GM18867 (cell line): Measurements from ENCODE around the gene ERLIN1.

ENCODE experiments used
- ATAC-seq: cut with Tn5 transposase; IDR thresholded peaks from one replicate; pipeline ENCODE4 v1.9.1; 2021; ENCODE audit warnings: mild to moderate bottlenecking, moderate library complexity; ENCODE audit not compliant: unreplicated experiment

The ERLIN1 gene

DNA sequence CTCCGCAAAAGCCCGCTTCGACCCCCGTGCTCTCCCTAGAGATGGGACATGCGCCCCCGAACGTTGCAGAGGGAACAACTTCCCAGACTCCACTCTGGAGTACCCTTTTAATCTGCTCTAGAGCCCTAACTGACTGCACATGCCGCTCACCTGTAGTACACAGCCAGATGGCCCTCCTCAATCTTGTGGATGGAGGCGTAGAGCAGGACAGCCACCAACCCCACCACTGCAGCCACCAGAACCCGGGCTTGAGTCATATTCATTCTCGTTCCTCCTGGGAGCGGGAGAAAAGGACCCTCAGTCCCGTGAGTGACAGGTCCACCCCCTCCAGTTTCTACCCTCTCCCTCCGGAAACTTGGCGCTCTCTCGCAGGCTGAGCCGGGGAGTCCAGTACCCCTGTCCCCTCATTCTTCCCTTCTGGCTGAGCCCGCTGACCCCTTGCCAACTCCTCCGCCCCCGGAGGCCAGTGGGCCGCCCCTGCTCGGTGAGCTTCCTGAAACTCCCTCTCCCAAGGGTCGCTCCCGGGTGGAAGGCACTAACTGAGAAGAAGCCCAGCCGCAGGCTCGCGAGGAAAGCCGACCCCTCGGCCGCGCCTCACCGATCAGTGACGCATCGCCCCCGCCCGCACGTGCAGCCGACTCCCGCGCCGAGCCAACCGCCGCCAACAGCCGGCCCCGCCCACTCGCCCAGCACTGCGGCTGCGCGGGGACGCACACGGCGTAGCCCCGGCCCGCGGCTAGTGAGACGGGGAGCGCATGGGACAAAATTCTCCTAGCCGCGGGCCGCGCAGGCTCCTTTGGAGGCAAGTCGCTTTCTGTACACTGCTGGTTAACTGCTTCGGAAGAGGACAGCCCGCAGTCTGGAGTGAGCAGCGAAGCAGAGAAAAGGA, at the start of gene ERLIN1:
Gene ERLIN1 (minus strand): TSS at position 666 of the 889 bp plus-strand sequence. CDS start 403 bp downstream, at position 263.
- ATAC-seq, result peak; percentile 90

DNA sequence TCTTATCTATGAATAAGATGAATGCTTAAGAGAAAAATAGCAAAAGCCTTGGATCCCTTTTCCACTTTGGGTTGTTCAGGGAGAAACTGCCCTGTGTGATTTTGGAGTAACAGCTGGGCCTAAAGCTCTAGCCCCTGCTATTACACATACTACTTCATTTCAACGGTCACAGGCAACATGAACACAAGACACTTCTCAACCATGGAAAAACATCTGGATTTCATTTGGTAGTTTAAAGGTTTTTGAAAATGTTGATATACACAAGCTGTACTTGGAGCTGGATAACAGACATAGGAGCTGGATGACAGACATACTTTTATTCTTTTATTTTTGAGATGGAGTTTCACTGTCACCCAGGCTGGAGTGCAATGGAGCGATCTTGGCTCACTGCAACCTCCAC, 46.3 kb upstream of the ERLIN1 start:
- no peak for ATAC-seq

DNA sequence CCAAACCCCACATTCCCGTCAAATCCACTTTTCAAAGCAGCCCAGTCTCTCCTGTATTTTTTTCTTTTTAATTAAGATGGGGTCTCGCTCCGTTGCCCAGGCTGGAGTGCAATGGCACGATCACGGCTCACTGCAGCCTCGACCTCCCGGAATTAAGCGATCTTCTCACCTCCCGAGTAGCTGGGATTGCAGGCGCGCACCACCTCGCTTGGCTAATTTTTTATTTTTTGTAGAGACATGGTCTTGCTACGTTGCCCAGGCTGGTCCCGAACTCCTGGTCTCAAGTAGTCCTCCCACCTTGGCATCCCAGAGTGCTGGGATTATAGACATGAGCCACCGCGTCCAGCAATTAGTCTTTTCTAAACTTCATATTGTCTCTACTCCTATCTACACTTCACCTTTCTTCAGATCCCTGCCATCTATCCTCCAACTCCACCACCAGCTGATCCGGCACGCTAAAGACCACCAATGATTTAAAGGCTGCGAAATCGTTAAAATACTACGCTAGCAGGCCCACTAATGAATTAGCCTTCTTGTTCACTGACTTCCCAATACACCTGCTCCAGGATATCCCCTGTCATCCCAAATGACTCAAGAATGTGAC, 44.1 kb upstream of the ERLIN1 start:
- no peak for ATAC-seq

- ATAC-seq, result no peak
Measured at GRCh38 chr10:100223879-100224278, 38.0 kb upstream of the ERLIN1 start.

DNA sequence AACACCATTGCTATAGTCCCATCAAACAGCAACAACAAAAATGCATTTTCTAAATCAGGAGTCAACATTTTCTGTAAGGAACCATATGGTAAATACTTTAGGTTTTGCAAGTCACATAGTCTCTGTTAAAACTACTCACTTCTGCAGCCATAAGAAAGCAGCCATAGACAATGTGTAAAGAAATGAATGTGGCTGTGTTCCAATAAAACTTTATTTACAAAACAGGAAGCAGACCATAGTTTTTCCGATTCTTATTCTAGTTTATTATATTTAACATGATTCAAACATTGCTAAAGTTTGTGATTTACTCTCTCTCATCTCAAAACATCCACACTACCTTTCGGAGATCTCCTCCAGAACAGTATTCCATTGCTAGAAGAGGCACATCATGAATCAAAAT, 36.7 kb upstream of the ERLIN1 start:
- no peak for ATAC-seq

DNA sequence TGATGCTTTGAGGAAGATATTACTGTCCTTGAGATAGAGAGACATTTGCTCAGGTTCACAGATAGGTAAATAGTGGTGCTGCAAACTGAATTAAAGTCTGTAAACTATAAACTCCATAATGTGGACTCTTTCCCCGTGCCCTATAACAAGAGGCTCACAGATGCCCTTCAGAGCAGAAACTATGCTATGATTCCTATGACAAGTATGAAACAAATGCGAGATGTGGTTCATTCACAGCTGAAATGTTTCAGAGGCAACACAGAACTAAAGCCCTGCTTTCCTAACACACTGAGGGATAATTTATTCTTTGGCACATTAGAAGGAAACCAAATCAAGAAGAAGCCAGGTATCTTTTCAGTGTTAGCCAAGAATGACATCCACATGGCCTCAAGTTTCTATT, 30.2 kb upstream of the ERLIN1 start:
- no peak for ATAC-seq

DNA sequence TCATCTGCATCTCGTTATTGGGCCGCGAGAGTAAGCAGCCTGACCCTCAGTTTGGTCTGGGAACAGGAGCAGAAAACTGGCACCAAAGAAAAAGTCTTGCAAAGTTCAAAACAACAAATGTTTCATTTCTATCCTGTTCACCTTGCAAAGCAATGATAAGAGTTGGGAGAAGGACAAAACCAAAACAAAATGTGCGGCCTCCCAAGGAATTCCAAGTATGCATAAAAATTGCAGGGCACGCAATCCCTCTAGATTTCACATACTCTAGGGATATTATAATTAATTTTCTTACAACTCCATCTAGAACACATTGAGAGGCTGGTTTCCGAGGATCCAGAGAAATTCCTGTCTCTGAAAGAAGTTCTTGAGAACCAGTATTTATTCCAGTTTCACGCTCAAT, 23.5 kb upstream of the ERLIN1 start:
- ATAC-seq, result no peak

DNA sequence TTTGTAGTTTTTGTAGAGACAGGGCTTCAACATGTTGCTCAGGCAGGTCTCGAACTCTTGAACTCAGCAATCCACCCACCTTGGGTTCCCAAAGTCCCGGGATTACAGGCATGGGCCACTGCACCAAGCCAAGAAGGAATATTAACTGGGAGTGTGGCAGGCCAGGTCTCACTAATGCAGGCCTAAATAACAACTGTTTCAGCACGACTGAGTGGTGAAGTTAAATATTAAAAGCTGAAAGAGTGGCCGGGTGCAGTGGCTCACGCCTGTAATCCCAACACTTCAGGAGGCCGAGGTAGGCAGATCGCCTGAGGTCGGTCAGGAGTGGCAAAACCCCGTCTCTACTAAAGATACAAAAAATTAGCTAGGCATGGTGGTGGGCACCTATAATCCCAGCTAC, 22.4 kb upstream of the ERLIN1 start:
- no peak for ATAC-seq

- no peak for ATAC-seq
Measured at GRCh38 chr10:100204370-100204769, 18.5 kb upstream of the ERLIN1 start.

DNA sequence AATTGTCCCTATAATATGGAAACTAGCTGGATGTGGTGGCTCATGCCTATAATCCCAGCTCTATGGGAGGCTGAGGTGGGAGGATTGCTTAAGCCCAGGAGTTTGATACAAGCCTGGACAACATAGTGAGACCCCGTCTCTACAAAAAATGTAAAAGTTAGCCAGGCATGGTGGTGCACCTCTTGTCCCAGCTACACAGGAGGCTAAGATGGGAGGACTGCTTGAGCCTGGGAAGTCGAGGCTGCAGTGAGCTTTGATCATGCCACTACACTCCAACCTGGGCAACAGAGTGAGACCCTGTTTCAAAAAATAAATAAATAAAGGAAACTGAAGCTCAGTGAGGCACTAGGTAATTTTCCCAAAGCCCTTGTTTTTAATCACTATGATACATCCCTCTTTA, 15.7 kb upstream of the ERLIN1 start:
- no peak for ATAC-seq

DNA sequence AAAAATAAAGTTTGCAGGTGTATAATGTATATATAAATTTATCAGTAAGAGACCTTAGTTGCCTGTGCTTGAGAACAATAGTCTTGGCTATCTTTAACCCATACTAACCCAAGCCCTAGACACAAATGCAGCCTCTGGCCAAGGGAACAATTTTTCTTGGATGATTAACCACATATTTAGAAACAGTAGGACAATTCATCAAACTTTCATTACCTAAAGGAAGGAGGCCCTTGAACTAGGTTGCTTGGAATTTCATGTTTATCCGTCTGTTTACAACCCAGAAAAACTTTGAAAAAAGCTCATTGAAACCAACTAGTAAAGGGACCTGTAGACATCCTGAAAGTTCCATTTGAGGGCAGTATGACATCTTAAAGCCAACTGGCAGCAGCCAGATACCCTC, 8.9 kb upstream of the ERLIN1 start:
- ATAC-seq, result no peak

DNA sequence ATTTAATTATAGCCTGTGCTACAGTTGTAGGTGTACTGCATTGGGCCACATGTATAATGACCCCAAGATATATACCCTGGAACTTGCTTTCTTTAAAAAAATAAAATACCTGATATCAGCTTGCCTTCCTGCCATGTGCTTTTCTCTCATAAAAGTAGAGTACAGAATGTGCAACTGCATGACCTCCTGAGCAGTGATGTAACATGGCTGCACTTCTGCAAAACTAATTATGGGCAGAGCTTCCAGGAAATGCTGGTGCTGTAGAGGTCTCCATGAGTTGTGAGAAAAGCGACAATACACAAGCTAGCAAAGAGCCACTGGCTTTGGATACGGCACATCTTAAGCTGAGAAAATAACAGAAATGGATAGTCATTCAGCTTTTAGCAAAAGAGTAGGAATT, 6.5 kb upstream of the ERLIN1 start:
- no peak for ATAC-seq

- ATAC-seq, result peak; percentile 51
Measured at GRCh38 chr10:100186253-100187212, 704 bp upstream of the ERLIN1 start.

GRCh38 chr10:100184840-100185239, 989 bp downstream of the ERLIN1 start:
- ATAC-seq, result no peak

- ATAC-seq, result no peak
Measured at GRCh38 chr10:100184426-100184825, 1.4 kb downstream of the ERLIN1 start.

GRCh38 chr10:100183481-100183880, 2.3 kb downstream of the ERLIN1 start:
- ATAC-seq, result no peak

- no peak for ATAC-seq
Measured at GRCh38 chr10:100182908-100183307, 2.9 kb downstream of the ERLIN1 start.

DNA sequence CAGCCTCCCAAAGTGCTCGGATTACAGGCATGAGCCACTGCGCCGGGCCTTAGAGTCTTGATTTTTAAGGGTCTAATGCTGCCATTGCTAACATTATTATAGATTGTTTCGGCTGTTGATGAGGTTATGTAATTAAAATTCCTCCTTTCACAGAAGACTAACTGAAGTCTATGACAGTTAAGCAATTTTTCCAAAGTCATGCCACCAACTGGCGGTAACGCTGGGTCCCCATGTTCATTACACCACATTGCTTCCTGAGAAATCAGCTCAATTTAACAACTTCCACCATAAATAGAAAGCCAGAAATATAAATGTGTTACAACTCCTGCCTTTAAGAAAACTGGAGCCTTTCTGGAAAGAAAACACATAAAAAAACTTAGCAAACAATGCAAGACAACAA, 3.5 kb downstream of the ERLIN1 start:
- ATAC-seq, result no peak

GRCh38 chr10:100175875-100176274, 10.0 kb downstream of the ERLIN1 start:
- ATAC-seq, result no peak

DNA sequence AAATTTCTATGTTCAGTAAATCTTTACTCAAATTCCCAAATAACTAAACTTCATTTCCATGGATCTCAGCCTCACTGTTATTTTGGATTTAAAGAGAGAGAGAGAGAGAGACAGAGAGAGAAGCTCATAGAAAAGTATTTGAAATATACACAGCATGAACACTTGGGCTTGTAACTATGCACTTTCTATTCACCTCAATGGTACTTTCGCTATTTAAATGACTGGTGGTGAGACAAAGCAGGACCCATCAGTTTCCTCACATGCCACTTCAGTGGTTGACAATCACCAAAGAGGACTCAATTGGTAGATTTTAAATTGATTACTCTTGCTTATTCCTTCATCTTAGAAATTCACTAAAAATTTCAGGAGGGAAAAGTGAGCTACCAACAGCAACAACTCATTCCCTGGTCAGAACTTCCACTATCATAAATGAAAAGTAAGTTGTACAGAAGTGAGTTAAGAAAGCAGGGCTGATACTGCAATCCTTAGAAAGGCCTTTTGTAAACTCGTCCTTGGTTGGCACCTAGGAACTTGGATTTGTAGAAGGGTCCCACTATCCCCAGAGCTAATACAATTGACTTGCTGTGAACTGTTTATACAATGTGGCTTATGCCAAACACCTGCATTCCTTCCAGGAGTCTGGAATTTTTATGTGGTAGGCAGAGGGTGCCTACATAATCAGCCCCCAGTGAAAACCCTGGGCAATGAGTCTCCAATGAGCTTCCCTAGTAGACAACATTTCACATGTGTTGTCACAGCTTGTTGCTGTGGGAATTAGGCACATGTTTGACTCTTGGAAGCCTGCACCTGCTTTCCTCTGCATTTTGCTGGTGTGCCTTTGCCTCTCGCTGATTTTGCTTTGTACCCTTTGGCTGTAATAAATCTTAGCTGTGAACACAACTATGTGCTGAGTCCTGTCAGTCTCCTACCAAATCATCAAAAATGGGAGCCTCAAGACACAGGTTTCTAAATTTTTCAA, 10.8 kb downstream of the ERLIN1 start:
- peak; percentile 87 for ATAC-seq
